GM12873 (cell line): Measurements from ENCODE around the gene CDCA4.

ENCODE experiments used
- CTCF ChIP-seq: IDR thresholded peaks from 2 replicates; pipeline ENCODE4 v1.5.1; 2012; ENCODE audit warnings: low read depth, mild to moderate bottlenecking, moderate library complexity, low read length, control low read depth; ENCODE audit not compliant: insufficient read depth; ENCODE audit errors: missing control alignments

The CDCA4 gene

GRCh38 chr14:105060751-105061427, 40.0 kb upstream of the CDCA4 start:
- TF ChIP-seq CTCF = no peak

GRCh38 chr14:105059925-105060565, 39.2 kb upstream of the CDCA4 start:
- TF ChIP-seq CTCF = no peak

GRCh38 chr14:105059035-105059924, 38.4 kb upstream of the CDCA4 start:
- no peak for TF ChIP-seq CTCF

- no peak for TF ChIP-seq CTCF
Measured at GRCh38 chr14:105058521-105059034, 37.7 kb upstream of the CDCA4 start.

GRCh38 chr14:105056303-105056831, 35.5 kb upstream of the CDCA4 start:
- no peak for TF ChIP-seq CTCF

GRCh38 chr14:105055736-105056302, 34.9 kb upstream of the CDCA4 start:
- no peak for TF ChIP-seq CTCF
